22Rv1 (cell line): ENCODE data around the gene CABP7.

Experiments
- H3K27ac ChIP-seq: fragments of 450-650 bp; 2 replicates; pipeline ENCODE4 v1.5.1; 2017
- ZFX ChIP-seq: fragments of 450-650 bp; IDR thresholded peaks from 2 replicates; pipeline ENCODE4 v1.6.1; 2017; ENCODE audit warnings: antibody characterized with exemption, borderline replicate concordance
- TF ChIP-seq, protein P1 (sequence below): fragments of 450-650 bp; IDR thresholded peaks from 2 replicates; pipeline ENCODE4 v1.5.1; 2017; ENCODE audit warnings: mild to moderate bottlenecking

The CABP7 gene

DNA sequence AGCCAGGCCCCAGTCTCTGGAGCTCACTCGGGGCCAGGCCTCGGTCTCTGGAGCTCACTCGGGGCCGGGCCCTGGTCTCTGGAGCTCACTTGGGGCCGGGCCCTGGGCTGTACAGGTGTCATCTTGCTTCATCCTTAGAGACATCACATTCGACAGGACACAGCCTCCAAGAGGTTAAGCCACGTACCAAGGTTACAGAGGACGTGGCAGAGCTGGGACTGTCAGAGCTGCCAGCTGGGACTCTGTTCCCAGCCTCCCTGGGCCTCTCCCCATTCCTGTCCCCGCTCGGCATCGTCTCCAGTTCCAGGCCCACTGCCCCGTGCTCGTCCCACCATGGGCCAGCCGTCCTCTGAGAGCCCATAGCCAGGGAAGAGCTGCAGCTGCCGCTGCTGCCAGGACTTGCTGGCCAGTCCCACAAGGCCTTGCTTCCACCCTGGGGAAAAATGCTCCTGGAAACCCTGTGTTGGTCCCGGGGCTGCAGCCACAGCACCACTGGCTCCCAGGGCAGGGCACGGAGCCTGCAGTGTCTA, 19.6 kb downstream of the CABP7 start:
- H3K27ac ChIP-seq: no peak overlapping the region
- TF ChIP-seq, protein P1, sequence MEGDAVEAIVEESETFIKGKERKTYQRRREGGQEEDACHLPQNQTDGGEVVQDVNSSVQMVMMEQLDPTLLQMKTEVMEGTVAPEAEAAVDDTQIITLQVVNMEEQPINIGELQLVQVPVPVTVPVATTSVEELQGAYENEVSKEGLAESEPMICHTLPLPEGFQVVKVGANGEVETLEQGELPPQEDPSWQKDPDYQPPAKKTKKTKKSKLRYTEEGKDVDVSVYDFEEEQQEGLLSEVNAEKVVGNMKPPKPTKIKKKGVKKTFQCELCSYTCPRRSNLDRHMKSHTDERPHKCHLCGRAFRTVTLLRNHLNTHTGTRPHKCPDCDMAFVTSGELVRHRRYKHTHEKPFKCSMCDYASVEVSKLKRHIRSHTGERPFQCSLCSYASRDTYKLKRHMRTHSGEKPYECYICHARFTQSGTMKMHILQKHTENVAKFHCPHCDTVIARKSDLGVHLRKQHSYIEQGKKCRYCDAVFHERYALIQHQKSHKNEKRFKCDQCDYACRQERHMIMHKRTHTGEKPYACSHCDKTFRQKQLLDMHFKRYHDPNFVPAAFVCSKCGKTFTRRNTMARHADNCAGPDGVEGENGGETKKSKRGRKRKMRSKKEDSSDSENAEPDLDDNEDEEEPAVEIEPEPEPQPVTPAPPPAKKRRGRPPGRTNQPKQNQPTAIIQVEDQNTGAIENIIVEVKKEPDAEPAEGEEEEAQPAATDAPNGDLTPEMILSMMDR: no peak
- TF ChIP-seq ZFX: no peak

DNA sequence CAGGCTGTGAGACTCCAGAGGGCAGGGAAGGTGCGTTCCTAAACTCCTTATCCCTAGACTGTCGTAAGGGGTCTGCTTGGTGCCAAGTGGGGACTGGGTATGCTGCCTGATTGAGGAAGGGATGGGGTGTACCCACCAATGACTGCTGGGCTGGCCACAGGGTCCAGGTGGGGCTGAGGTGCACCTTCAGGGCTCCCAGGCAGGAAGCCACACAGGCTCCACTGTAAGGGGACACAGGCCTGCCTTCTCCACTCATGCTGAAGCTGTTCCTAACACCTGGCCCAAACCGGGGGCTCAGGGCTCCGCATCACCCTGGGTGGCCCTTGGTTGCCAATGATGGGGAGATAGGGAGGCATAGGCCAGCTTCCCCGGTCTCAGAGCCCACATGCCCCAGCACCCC, 20.4 kb downstream of the CABP7 start:
- no peak overlapping the region for H3K27ac ChIP-seq
- TF ChIP-seq, protein P1: no peak
- TF ChIP-seq ZFX: no peak

DNA sequence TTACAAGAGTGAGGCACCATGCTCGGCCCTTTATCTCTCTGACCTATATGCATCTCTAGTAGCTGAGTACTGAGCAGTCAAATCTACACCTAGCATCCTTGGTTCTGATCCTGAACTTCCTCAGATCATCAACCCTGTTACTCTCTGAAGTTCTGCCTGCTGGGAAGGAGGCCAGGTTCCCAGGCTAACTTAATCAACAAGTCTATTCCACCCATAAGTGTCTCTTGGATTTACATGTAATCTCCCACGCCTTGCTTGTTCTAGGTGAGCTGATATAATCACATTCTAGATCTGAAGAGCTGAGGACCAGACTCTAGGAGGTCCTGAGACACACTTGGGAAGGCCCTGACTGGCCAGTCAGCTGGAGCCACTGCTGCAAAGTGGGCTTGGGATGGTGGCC, 22.1 kb downstream of the CABP7 start:
- TF ChIP-seq, protein P1: no peak
- no peak for TF ChIP-seq ZFX
- H3K27ac ChIP-seq: no peak overlapping the region

DNA sequence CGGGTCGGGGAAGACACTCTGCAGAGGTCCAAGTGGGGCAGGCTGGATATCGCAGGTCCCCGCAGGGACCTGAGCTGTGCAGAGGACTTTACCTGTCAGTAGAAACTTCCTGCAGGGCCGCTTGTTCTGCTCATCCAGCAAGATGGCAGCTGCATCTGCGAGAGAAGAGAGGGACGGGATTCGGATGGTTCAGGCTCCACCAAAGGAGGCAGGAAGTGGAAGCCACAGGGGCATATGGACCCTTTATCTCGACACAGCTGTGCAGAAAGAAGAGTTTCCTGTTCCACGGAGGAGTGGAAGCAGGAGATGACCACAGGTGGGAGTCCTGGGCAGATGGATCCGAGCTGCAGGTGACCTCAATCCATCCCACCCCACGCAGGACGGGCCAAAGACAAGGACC, 22.5 kb downstream of the CABP7 start:
- no peak overlapping the region for H3K27ac ChIP-seq
- TF ChIP-seq ZFX: no peak
- TF ChIP-seq, protein P1: no peak

DNA sequence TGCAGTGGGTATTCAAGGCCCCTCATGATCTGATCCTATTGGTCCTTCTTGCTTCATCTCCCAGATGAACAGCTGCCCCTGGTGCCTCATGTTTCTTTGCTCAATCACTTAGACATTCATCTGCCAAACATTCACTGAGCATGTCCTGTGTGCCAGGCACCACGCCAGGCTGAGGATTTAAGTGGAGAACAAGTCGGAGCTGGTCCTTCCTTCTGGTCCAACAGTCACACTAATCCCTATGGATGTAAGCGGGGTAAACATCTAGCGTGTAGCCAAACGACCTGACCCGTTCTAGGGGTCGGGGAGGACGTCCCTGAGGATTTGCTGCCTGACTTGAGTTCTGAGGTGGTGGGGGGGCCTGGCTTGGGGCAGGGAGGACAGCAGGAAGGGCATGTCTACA, 25.1 kb downstream of the CABP7 start:
- no peak for TF ChIP-seq ZFX
- TF ChIP-seq, protein P1: no peak

DNA sequence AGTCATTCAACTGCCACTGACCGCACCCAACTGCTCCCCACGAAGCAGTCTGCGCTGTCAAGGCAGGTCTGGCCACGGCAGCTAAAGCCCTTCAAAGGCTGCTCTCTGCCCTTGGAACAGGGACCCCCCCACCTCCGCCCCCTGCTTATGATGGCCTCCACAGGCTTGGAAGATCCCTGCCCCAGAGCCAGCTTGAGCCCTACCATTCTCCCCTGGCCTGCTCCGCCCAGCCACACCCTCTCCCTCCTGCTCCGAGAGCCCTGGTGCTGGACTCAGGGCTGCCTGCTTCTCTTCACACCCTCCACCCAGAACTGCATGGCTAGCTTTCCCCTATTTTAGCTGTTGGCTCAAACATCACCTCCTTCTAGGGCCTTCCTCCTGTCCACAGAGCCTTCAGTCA, 28.0 kb downstream of the CABP7 start:
- no peak overlapping the region for H3K27ac ChIP-seq
- no peak for TF ChIP-seq ZFX
- TF ChIP-seq, protein P1: no peak

More for the DNA sequence above, 25.1 kb downstream of the CABP7 start:
- no peak overlapping the region for H3K27ac ChIP-seq

DNA sequence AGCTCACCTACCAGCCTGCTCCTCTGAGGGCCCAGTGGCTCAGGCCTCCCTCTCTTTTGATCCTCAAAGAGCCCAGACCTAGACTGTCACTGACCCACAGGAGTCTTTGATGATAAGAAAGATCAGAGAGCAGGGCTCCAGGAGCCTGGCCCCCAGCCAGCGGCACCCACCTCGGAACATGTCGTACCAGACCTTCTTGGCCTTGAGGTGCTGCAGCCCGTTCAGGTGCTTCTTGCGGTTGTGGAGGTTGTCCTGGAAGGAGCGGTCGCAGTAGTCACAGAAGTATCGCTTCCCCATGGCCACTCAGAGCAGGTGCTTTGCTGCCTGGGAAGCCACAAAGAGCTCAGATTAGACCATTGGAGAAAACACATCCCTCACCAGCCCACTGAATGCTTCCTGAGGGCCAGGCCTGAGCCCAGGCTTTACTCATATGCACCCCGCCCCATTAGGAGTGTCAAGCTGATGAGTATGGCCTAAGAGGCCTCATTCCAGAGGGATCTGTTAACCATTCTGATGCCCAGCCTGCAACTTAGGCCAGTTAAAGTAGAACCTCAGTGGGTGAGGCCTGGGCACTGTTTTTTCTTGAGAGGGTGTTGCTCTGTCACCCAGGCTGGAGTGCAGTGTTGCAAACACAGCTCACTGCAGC, 28.6 kb downstream of the CABP7 start:
- no peak overlapping the region for H3K27ac ChIP-seq
- TF ChIP-seq, protein P1: no peak
- TF ChIP-seq ZFX: no peak
